H1 (cell line): ENCODE data around the gene CORO2B. TPM values are rescaled to one million over a fixed set of nuclear protein-coding genes. Genes with fewer than 3 reads are reported as not detected.

Experiments
- CTCF ChIA-PET: fragments of 300-600 bp; sonication (Branson Sonifier 250); formaldehyde crosslinking; loops from one replicate; lab custom pipeline; 2021; ENCODE audit not compliant: partially characterized antibody; lab: Charles Lee
- POLR2A ChIA-PET: fragments of 300-600 bp; sonication (Branson Sonifier 250); formaldehyde crosslinking; loops from one replicate; lab custom pipeline; 2021; ENCODE audit warnings: inconsistent platforms; ENCODE audit not compliant: partially characterized antibody; lab: Charles Lee
- DNase-seq, 2 experiments: peaks; one replicate each; pipeline versions ENCODE4 v3.0.0 to v3.0.0-alpha.2; 2010 to 2022; ENCODE audit warnings: low spot score in 2 of 2, low read depth in 1 of 2, mixed read lengths in 1 of 2
- FAIRE-seq: peaks from 2 replicates; lab custom pipeline; 2011; peaks lifted over from hg19 to GRCh38; lab: Jason Lieb, UNC
- H2AFZ ChIP-seq: 2 replicates; pipeline ENCODE4 v1.8.1; 2012; ENCODE audit warnings: low read length, inconsistent platforms
- H2AK5ac ChIP-seq: 2 replicates; pipeline ENCODE4 v1.6.1; 2013; ENCODE audit warnings: low read depth, low read length
- H2BK120ac ChIP-seq: replicated peaks from 2 replicates; pipeline ENCODE3; 2013; ENCODE audit warnings: low read depth, low read length, inconsistent platforms
- H2BK12ac ChIP-seq: 2 replicates; pipeline ENCODE4 v1.6.1; 2013; ENCODE audit warnings: low read depth, low read length
- H2BK15ac ChIP-seq: 2 replicates; pipeline ENCODE4 v1.6.1; 2013; ENCODE audit warnings: low read length
- H2BK20ac ChIP-seq: 2 replicates; pipeline ENCODE4 v1.6.1; 2013; ENCODE audit warnings: low read length
- H2BK5ac ChIP-seq: 2 replicates; pipeline ENCODE4 v1.6.1; 2013; ENCODE audit warnings: low read depth, low read length
- H3K14ac ChIP-seq: 2 replicates; pipeline ENCODE4 v1.6.1; 2013; ENCODE audit warnings: inconsistent platforms; ENCODE audit not compliant: insufficient read length
- H3K18ac ChIP-seq: 2 replicates; pipeline ENCODE4 v1.6.1; 2013; ENCODE audit warnings: low read length; ENCODE audit errors: extremely low read depth
- H3K23ac ChIP-seq: 2 replicates; pipeline ENCODE4 v1.6.1; 2013; ENCODE audit warnings: inconsistent platforms; ENCODE audit not compliant: insufficient read length
- H3K23me2 ChIP-seq: 2 replicates; pipeline ENCODE4 v1.6.1; 2013; ENCODE audit warnings: low read depth, low read length
- H3K27ac ChIP-seq: 2 replicates; pipeline ENCODE4 v1.6.1; 2011; ENCODE audit warnings: low read depth, low read length, inconsistent platforms
- H3K27me3 ChIP-seq, 4 experiments: replicated peaks in 1 of 4; 1 replicate in 1 of 4; 2 replicates in 3 of 4; pipeline versions ENCODE4 v1.6.1 to v1.8.1; 2011 to 2013; ENCODE audit warnings: low read length in 3 of 4, mild to moderate bottlenecking in 3 of 4, inconsistent platforms in 2 of 4, mixed read lengths in 2 of 4, moderate library complexity in 1 of 4; ENCODE audit not compliant: control insufficient read depth in 3 of 4, insufficient read depth in 3 of 4; ENCODE audit errors: extremely low read depth in 1 of 4
- H3K36me3 ChIP-seq, 4 experiments: 2 replicates each; pipeline versions ENCODE4 v1.6.1 to v1.8.1; 2011 to 2013; ENCODE audit warnings: mild to moderate bottlenecking in 4 of 4, low read length in 3 of 4, moderate library complexity in 2 of 4, control low read depth in 1 of 4, inconsistent platforms in 1 of 4; ENCODE audit not compliant: insufficient read depth in 4 of 4, control insufficient read depth in 2 of 4
- H3K4ac ChIP-seq: replicated peaks from 2 replicates; pipeline ENCODE3; 2013; ENCODE audit warnings: low read length, low read depth, mixed read lengths, inconsistent platforms; ENCODE audit not compliant: insufficient read length
- H3K4me1 ChIP-seq, 4 experiments: replicated peaks in 1 of 4; 1 replicate in 1 of 4; 2 replicates in 3 of 4; pipeline versions ENCODE4 v1.6.1 to v1.8.1; 2011 to 2013; ENCODE audit warnings: low read length in 3 of 4, inconsistent platforms in 2 of 4, mixed read lengths in 1 of 4; ENCODE audit not compliant: insufficient read depth in 4 of 4, control insufficient read depth in 3 of 4
- H3K4me2 ChIP-seq, 2 experiments: 2 replicates each; pipeline versions ENCODE4 v1.6.1 to v1.8.1; 2011 to 2013; ENCODE audit warnings: low read depth in 2 of 2, low read length in 2 of 2, control low read depth in 1 of 2, inconsistent platforms in 1 of 2, mild to moderate bottlenecking in 1 of 2; ENCODE audit not compliant: insufficient read depth in 1 of 2
- H3K4me3 ChIP-seq, 4 experiments: fragments of 200-600, 300-600 bp in 1 of 4; sonication (generic), shearing (Covaris generic), sonication (Bioruptor Twin) in 1 of 4; 2 replicates each; pipeline versions ENCODE4 v1.5.1 to v1.8.1; 2011 to 2016; ENCODE audit warnings: low read length in 4 of 4, low read depth in 3 of 4, control low read depth in 2 of 4, inconsistent platforms in 2 of 4, mild to moderate bottlenecking in 2 of 4, mixed read lengths in 1 of 4, moderate library complexity in 1 of 4; ENCODE audit not compliant: insufficient read depth in 2 of 4; ENCODE audit errors: extremely low read depth in 1 of 4
- H3K56ac ChIP-seq: replicated peaks from 2 replicates; pipeline ENCODE3; 2013; ENCODE audit warnings: low read depth, mild to moderate bottlenecking, mixed read lengths, low read length, inconsistent platforms; ENCODE audit not compliant: insufficient read length
- H3K79me1 ChIP-seq: 2 replicates; pipeline ENCODE4 v1.6.1; 2013; ENCODE audit warnings: low read depth, low read length, control low read depth
- H3K79me2 ChIP-seq, 2 experiments: 2 replicates each; pipeline versions ENCODE4 v1.6.1 to v1.8.1; 2012 to 2013; ENCODE audit warnings: low read length in 2 of 2, mild to moderate bottlenecking in 2 of 2, inconsistent platforms in 1 of 2; ENCODE audit not compliant: insufficient read depth in 2 of 2, control insufficient read depth in 1 of 2
- H3K9ac ChIP-seq, 4 experiments: replicated peaks in 1 of 4; 1 replicate in 1 of 4; 2 replicates in 3 of 4; pipeline versions ENCODE4 v1.6.1 to v1.8.1; 2011 to 2013; ENCODE audit warnings: low read depth in 3 of 4, low read length in 3 of 4, control low read depth in 2 of 4, mild to moderate bottlenecking in 2 of 4, moderate library complexity in 2 of 4, inconsistent platforms in 1 of 4; ENCODE audit errors: extremely low read depth in 1 of 4
- H3K9me3 ChIP-seq, 2 experiments: 2 replicates each; pipeline versions ENCODE4 v1.6.1 to v1.8.1; 2012 to 2013; ENCODE audit warnings: mild to moderate bottlenecking in 2 of 2, moderate library complexity in 2 of 2, control low read depth in 1 of 2, inconsistent platforms in 1 of 2, low read depth in 1 of 2, low read length in 1 of 2, mixed read lengths in 1 of 2; ENCODE audit not compliant: insufficient read depth in 2 of 2
- H4K20me1 ChIP-seq, 2 experiments: replicated peaks in 1 of 2; 2 replicates each; pipeline versions ENCODE3 to v1.8.1; 2011 to 2013; ENCODE audit warnings: inconsistent platforms in 2 of 2, low read length in 2 of 2, mild to moderate bottlenecking in 1 of 2; ENCODE audit not compliant: insufficient read depth in 2 of 2, control insufficient read depth in 1 of 2
- H4K5ac ChIP-seq: 2 replicates; pipeline ENCODE4 v1.6.1; 2013; ENCODE audit warnings: low read length, low read depth, mixed read lengths, inconsistent platforms; ENCODE audit not compliant: insufficient read length
- H4K8ac ChIP-seq: 2 replicates; pipeline ENCODE4 v1.8.0; 2013; ENCODE audit warnings: mild to moderate bottlenecking, moderate library complexity, low read length, inconsistent platforms; ENCODE audit not compliant: insufficient read depth; ENCODE audit errors: extremely low read depth
- H4K91ac ChIP-seq: replicated peaks from 2 replicates; pipeline ENCODE3; 2013; ENCODE audit warnings: low read length, mixed read lengths, inconsistent platforms; ENCODE audit not compliant: insufficient read length
- BRCA1 ChIP-seq: IDR thresholded peaks from 2 replicates; pipeline ENCODE4 v1.6.1; 2012; ENCODE audit warnings: low read depth, low read length, improper control_type of control experiment
- MAX ChIP-seq: IDR thresholded peaks from 2 replicates; pipeline ENCODE4 v1.6.1; 2012; ENCODE audit warnings: inconsistent platforms
- RBBP5 ChIP-seq: IDR thresholded peaks from 2 replicates; pipeline ENCODE4 v1.7.1; 2012; ENCODE audit warnings: low read depth, mild to moderate bottlenecking, inconsistent platforms, low read length, moderate library complexity, borderline replicate concordance
- WGBS, 2 experiments: shearing (Covaris generic) in 1 of 2; methylation state at CpG; one replicate each; pipeline versions ENCODE4 v1.1.6 to v1.1.7; 2013 to 2015; ENCODE audit warnings: low lambda C conversion rate in 2 of 2, mixed read lengths in 2 of 2, inconsistent platforms in 1 of 2, low coverage in 1 of 2, missing lambda C conversion rate in 1 of 2; ENCODE audit not compliant: insufficient replicate concordance in 2 of 2, insufficient coverage in 1 of 2, insufficient read length in 1 of 2; ENCODE audit errors: extremely low coverage in 1 of 2, missing lambda C conversion rate in 1 of 2; 5-methylcytosine and 5-hydroxymethylcytosine counted together
- polyA plus RNA-seq, 7 experiments: library from polyadenylated mRNA; depleted of rRNA in 3 of 7; stranded (reverse) in 5 of 7; unstranded in 2 of 7; fragments of >200 nt in 5 of 7; fragments of 200-250 nt in 2 of 7; gene quantifications; 1 replicate in 5 of 7; 2 replicates in 1 of 7; 4 replicates in 1 of 7; pipeline versions ENCODE4 v1.2.1 to v1.2.3, GENCODE V29; 2011 to 2013; ENCODE audit warnings: missing spikeins in 2 of 7, mixed read lengths in 2 of 7
- total RNA-seq: library from RNA; stranded (reverse); fragmentation: NEBNext Ultra II Directional; extraction: Animal tissue kit (Norgen Biotek cat#: 25700); gene quantifications from 2 replicates; pipeline ENCODE4 v1.2.1, GENCODE V29; 2021

CORO2B gene
- total and polyA plus RNA-seq, 2 of the 8 experiments (the other 6 are each of a cell fraction or from before 2014, with no cell fraction given), result 3.4 to 6.7 TPM

DNA sequence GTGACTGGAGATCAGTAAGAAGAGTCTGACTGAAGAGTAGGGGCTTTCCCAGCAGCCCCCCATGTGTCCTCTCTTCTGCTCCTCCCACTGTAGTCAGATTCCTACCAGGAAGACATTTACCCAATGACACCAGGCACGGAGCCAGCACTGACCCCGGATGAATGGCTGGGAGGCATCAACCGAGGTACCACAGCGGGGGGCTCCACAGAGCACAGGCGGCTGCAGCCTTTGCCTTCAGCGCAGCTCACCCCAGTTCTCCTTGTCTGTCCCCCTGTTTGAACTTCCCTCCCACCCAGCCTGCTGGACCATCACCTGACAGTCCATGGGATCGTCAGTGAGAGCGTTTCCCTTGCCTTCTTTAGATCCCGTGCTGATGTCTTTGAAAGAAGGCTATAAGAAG is 140.3 kb downstream of the CORO2B start:
- H4K91ac ChIP-seq, result no peak overlapping the region
- no peaks in the 10 kb centered on the region for H3K79me2 ChIP-seq
- no peak overlapping the region for H4K8ac ChIP-seq
- H3K56ac ChIP-seq, result no peak overlapping the region
- no peaks in the 10 kb centered on the region for H3K4me1 ChIP-seq
- H2BK12ac ChIP-seq, result no peak overlapping the region
- no peaks in the 10 kb centered on the region for H3K79me1 ChIP-seq
- H3K23me2 ChIP-seq, result no peaks in the 10 kb centered on the region
- no peaks in the 10 kb centered on the region for H3K9me3 ChIP-seq
- H4K5ac ChIP-seq, result no peak overlapping the region
- CTCF ChIA-PET, result interaction anchor here (1.5 kb wide), 1 partner anchor 165 kb away, joined by 3 read pairs; no protein-coding TSS in a partner anchor
- H3K14ac ChIP-seq, result no peak overlapping the region
- DNase-seq, result no peak
- H3K23ac ChIP-seq, result no peak overlapping the region
- H2BK5ac ChIP-seq, result no peak overlapping the region
- no peak for FAIRE-seq
- no peak overlapping the region for H2AK5ac ChIP-seq
- H3K4me3 ChIP-seq, result no peak overlapping the region
- no peak overlapping the region for H3K4me2 ChIP-seq
- no peak overlapping the region for H2BK120ac ChIP-seq
- H3K36me3 ChIP-seq, result no peaks in the 10 kb centered on the region
- H3K4ac ChIP-seq, result no peak overlapping the region
- H3K27me3 ChIP-seq, result no peaks in the 10 kb centered on the region
- POLR2A ChIA-PET, result no interaction called here
- H3K18ac ChIP-seq, result no peak overlapping the region
- no peaks in the 10 kb centered on the region for H4K20me1 ChIP-seq
- H2AFZ ChIP-seq, result no peak overlapping the region
- H2BK20ac ChIP-seq, result no peak overlapping the region
- H2BK15ac ChIP-seq, result no peak overlapping the region
- H3K27ac ChIP-seq, result no peak overlapping the region
- H3K9ac ChIP-seq, result no peak overlapping the region
- WGBS, 2 experiments, result 91% methylated on average over 9 of the region's 9 CpGs; no CpG with 5 or more reads in 1 of the 2 experiments
- TF ChIP-seq BRCA1 (no peak), RBBP5 (no peak), MAX (no peak)
